ENCODE data around the gene DNPH1.

DNA sequence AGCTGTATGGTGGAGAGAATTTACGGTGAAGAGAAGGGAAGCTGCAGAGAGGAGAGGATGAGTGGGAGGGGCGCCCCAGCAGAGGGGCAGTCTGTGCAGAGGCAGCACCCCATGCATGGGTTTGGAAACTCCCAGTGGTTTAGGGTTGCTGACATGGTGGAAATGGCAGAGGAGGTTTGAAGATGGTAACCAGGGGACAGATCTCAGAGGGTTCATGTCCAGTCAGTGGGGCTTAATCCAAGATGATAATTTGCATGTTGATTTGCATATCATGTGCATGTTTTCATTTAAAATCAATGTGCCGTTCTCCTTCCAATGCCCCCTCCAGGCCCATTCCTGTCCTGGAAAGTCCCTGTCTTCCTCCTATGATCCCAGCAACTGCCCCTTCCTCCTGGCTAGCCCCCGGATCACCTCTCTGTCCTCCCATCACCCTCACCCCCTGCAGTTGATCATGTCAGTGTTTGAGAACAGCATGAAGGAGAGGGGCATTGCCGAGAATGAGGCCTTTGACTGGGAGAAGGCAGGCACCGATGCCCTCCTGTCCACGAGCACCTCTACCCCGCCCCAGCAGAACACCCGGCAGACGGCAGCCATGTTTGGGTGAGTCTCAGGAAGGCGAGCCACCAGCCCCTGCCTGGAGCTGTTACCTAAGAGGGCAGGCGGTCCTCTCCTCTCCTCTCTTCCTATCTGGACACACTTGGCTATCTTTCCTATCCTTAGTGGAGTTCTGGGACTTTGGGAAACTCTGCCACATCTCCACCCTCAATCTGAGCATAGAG lies 28.3 kb upstream of the DNPH1 start:
- TF ChIP-seq POLR2A (IDR thresholded peaks at IDR 0.05) (no peak), EP300 (IDR thresholded peaks at IDR 0.05) (no peak)
- TF ChIP-seq, protein P1, sequence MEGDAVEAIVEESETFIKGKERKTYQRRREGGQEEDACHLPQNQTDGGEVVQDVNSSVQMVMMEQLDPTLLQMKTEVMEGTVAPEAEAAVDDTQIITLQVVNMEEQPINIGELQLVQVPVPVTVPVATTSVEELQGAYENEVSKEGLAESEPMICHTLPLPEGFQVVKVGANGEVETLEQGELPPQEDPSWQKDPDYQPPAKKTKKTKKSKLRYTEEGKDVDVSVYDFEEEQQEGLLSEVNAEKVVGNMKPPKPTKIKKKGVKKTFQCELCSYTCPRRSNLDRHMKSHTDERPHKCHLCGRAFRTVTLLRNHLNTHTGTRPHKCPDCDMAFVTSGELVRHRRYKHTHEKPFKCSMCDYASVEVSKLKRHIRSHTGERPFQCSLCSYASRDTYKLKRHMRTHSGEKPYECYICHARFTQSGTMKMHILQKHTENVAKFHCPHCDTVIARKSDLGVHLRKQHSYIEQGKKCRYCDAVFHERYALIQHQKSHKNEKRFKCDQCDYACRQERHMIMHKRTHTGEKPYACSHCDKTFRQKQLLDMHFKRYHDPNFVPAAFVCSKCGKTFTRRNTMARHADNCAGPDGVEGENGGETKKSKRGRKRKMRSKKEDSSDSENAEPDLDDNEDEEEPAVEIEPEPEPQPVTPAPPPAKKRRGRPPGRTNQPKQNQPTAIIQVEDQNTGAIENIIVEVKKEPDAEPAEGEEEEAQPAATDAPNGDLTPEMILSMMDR (IDR thresholded peaks at IDR 0.05) = no peak
